ENCODE results near the gene USP6NL. TPM values are rescaled to one million over a fixed set of nuclear protein-coding genes. Genes with fewer than 3 reads are reported as not detected.

USP6NL gene
- polyA plus RNA-seq, 3 donors, result 3.2 to 8.8 (median 4.9) TPM

- H3K27ac ChIP-seq (ENCODE audit: low read depth, low read length), result no peak overlapping the region
- 82 to 85% (median 82%) methylated on average over 1 of the region's 1 CpG for WGBS, 3 donors
Observed at GRCh38 chr10:11601670-11602069, 9.8 kb downstream of the USP6NL start.

- 95 to 98% (median 96%) methylated on average over 3 of the region's 3 CpGs for WGBS, 3 donors
- no peak overlapping the region for H3K27ac ChIP-seq (ENCODE audit: low read depth, low read length)
Observed at GRCh38 chr10:11600280-11600679, 11.2 kb downstream of the USP6NL start.

DNA sequence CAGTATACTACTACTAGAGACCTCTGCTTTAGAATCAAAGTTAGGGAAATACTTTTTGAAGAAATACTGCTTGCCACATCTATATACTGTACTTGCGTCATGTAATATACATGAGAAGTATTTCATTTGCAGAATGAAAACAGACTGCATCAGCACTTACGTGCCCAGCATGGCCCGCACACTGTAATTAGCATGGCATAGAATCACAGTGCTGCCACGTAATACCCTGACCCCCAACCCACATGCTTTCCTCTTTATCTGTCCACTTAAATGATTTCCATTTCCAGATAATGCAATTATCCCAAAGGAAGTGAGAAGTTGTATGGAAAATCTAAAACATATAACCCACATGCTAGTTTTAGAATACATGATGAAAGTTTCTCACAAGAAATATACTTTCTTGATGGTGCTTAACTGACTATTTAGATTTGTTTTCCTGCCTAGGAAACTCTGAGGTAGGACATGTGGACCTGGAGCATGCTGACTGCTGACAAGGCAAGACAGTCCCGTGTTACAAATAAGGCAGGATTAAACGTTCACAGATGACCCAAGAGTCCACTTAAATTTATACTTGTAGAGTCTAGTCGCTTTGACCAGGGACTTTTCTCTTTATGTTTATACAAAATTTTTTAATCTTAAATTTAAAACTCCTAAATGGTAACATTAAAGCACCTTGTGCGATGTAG, 12.6 kb downstream of the USP6NL start:
- 63 to 75% (median 64%) methylated on average over 8 of the region's 8 CpGs for WGBS, 3 donors
- no peak overlapping the region for H3K27ac ChIP-seq (ENCODE audit: low read depth, low read length)

GRCh38 chr10:11597470-11597869, 14.0 kb downstream of the USP6NL start:
- no peak overlapping the region for H3K27ac ChIP-seq (ENCODE audit: low read depth, low read length)
- WGBS, 3 donors, result 84 to 94% (median 92%) methylated on average over 3 of the region's 3 CpGs

GRCh38 chr10:11595395-11595692, 16.1 kb downstream of the USP6NL start:
- H3K27ac ChIP-seq (ENCODE audit: low read depth, low read length), result no peak overlapping the region
- 36 to 54% (median 38%) methylated on average over 1 of the region's 1 CpG for WGBS, 3 donors

DNA sequence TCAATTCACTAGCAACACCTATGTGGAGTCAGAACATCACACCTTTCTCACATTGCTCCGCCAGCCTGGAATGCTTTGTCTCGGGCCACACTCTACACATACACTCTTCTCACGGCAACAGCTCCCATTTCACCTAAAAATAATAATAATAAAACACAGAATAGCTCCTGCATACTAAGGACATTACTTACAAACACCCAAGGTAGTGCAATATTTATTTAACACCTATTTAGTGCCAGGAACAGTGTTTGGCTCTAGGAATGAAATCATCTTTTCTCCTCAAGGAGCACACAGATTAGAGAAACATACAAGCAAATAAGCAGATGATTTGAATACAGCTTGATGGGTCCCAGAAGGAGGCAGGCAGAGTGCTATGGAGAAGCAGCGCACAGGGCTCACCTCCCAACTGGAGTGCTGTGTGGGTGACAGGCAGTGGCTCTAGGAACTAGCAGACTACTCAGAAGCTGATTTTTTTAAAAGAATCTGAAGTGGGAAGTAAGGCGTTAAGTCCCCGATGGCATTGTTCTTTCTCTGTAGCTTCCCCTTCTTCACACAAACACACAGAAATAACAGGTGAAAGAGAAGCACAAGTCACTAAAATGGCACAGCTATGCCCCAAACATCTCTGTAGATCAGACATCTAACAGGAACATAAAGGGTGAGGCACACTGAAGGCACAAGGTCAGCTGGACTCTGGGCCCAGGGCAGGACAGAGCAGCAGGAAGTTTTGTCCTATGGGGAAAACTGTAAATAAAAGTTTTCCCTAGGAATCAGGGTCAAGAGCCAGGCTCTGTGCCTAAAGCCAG, 16.7 kb downstream of the USP6NL start:
- no peak overlapping the region for H3K27ac ChIP-seq (ENCODE audit: low read depth, low read length)
- WGBS, 3 donors, result 73 to 90% (median 77%) methylated on average over 6 of the region's 6 CpGs

DNA sequence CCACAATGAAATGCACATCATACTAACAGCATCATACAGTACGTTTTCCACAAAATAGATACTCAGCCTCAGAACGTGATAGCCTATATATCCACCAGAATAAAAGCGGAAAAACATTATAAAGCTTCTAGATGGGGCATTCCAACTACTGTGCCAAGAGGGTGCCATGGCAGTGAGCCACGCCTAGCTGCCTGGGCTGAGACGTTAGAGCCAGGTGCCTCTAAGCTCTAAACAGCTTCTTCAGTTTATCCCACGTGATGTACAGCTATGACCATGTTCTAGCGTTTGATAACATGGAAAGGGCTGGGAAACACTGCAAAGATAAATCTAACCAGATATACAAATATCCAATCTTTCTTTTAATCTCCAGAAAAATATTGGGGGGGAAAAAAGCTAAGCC, 17.8 kb downstream of the USP6NL start:
- no peak overlapping the region for H3K27ac ChIP-seq (ENCODE audit: low read depth, low read length)
- WGBS, 3 donors, result 83 to 89% (median 89%) methylated on average over 7 of the region's 7 CpGs

- 93 to 97% (median 95%) methylated on average over 4 of the region's 4 CpGs for WGBS, 3 donors
- H3K27ac ChIP-seq (ENCODE audit: low read depth, low read length), result no peak overlapping the region
Observed at GRCh38 chr10:11589738-11590137, 21.7 kb downstream of the USP6NL start.

GRCh38 chr10:11588873-11589574, 22.4 kb downstream of the USP6NL start:
- 61 to 76% (median 69%) methylated on average over 3 of the region's 3 CpGs for WGBS, 3 donors
- H3K27ac ChIP-seq (ENCODE audit: low read depth, low read length), result no peak overlapping the region

GRCh38 chr10:11587722-11588259, 23.7 kb downstream of the USP6NL start:
- no peak overlapping the region for H3K27ac ChIP-seq (ENCODE audit: low read depth, low read length)
- 83 to 84% (median 84%) methylated on average over 4 of the region's 4 CpGs for WGBS, 3 donors

DNA sequence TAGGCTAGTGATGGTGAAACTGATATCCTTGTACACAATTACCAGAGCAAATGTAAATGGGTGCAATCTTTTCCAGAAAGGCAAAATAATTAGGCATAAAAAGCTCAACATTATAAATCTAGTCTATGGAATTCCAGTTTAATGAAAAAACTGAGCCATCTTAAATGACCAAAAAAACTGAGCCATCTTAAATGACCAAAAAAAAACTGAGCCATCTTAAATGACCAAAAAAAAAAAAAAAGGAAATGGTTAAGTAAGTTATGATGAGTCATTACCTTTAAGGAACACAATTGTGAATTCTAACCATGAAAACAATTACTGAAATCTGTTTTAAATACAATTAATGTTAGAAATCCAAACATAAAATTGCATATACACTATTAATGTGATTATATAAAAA, 25.3 kb downstream of the USP6NL start:
- H3K27ac ChIP-seq (ENCODE audit: low read depth, low read length), result no peak overlapping the region

DNA sequence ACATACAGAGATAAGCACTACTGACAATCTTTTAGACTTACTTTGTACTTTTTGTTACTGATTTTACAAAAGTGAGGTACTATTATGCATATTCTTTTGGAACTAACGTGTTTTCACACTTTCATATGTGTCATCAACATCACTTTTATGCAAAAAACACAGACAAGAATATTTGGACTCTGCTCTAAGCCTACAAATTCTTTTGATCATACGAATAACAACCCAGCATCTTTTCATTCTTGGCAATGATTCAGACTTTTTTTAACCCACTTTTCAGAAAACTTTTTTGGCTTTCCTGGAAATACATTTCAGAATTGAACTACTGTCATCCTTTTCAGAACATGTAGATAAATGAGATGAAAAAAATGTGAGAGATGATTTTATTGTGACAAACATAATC, 30.2 kb downstream of the USP6NL start:
- H3K27ac ChIP-seq (ENCODE audit: low read depth, low read length), result no peak overlapping the region
- 44 to 55% (median 46%) methylated on average over 2 of the region's 2 CpGs for WGBS, 3 donors

GRCh38 chr10:11579885-11580284, 31.6 kb downstream of the USP6NL start:
- 87 to 89% (median 88%) methylated on average over 6 of the region's 6 CpGs for WGBS, 3 donors

GRCh38 chr10:11578802-11579255, 32.6 kb downstream of the USP6NL start:
- WGBS, 3 donors, result 50 to 81% (median 67%) methylated on average over 2 of the region's 2 CpGs
- H3K27ac ChIP-seq (ENCODE audit: low read depth, low read length), result no peak overlapping the region

More at GRCh38 chr10:11579885-11580284, 31.6 kb downstream of the USP6NL start:
- no peak overlapping the region for H3K27ac ChIP-seq (ENCODE audit: low read depth, low read length)

DNA sequence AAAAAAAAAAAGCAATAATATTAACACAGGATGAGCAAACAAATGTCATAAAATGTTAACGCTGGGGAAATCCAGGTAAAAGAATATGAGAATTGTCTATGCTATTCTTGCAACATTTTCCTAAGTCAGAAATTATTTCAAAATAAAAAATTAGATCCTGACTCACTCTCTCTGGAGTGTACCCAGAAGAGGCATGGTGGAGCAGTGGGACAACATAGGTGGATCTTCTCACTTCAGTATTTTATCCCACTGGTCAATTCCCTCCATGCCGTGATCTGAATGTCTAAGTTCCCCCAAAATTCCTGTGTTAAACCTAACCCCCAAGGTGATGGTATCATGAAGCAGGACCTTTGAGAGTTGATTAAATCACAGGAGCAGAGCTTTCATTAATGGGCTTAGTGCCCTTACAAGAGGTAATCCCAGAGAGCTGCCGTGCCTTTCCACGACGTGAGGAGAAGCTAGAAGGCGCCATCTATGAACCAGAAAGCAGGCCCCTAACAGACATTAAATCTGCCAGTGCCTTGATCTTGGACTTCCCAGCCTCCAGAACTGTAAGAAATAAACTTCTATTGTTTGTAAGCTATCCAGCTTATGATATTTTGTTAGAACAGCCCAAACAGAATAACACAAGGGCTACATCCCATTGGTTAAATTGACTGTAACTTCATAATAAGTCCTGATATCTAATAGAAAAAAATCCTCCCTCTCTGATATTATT, 35.2 kb downstream of the USP6NL start:
- no peak overlapping the region for H3K27ac ChIP-seq (ENCODE audit: low read depth, low read length)
- 93 to 96% (median 93%) methylated on average over 6 of the region's 6 CpGs for WGBS, 3 donors

GRCh38 chr10:11573497-11573896, 38.0 kb downstream of the USP6NL start:
- H3K27ac ChIP-seq (ENCODE audit: low read depth, low read length), result no peak overlapping the region
- 34 to 64% (median 46%) methylated on average over 3 of the region's 3 CpGs for WGBS, 3 donors

DNA sequence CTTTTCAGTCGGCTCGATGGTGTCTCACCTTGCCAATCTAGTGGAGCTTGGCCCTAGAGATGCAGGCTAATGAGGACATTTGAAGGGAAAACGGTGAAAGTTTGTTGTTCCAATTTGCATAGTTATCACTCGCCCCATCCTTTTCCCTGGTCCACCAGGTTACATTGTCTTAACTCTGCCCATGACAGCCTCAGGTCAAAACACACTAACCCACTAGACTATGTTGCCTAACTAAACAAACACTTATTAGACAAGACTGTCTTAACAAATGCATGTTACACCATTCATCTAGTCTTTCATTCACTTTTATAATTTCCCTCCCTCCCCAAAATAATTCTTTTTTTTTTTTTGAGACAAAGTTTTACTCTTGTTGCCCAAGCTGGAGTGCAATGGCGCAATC, 40.7 kb downstream of the USP6NL start:
- H3K27ac ChIP-seq (ENCODE audit: low read depth, low read length), result no peak overlapping the region
- 86 to 89% (median 88%) methylated on average over 5 of the region's 5 CpGs for WGBS, 3 donors

- WGBS, 3 donors, result 56 to 93% (median 92%) methylated on average over 6 of the region's 6 CpGs
- no peak overlapping the region for H3K27ac ChIP-seq (ENCODE audit: low read depth, low read length)
Observed at GRCh38 chr10:11569471-11569870, 42.0 kb downstream of the USP6NL start.

- WGBS, 3 donors, result 100% methylated on average over 1 of the region's 1 CpG
- H3K27ac ChIP-seq (ENCODE audit: low read depth, low read length), result no peak overlapping the region
Observed at GRCh38 chr10:11568578-11568977, 42.9 kb downstream of the USP6NL start.
